ENCODE data around the gene PHOSPHO2.

The PHOSPHO2 gene

GRCh38 chr2:169667583-169667982 is 26.7 kb upstream of the PHOSPHO2 start:
- Histone ChIP-seq H3K27ac (ENCODE audit: low read length) (no peak overlapping the region), H3K4me3 (ENCODE audit: low read length) (no peak overlapping the region), H3K4me1 (ENCODE audit: low read length) (no peaks in the 10 kb centered on the region), H3K27me3 (ENCODE audit: low read depth, low read length) (no peaks in the 10 kb centered on the region), H2AFZ (ENCODE audit: low read depth, low read length) (no peak overlapping the region), H4K20me1 (ENCODE audit: insufficient read depth, low read length) (no peaks in the 10 kb centered on the region), H3K9me3 (ENCODE audit: insufficient read depth, low read length) (no peaks in the 10 kb centered on the region), H3K79me2 (ENCODE audit: low read length) (no peaks in the 10 kb centered on the region), H3K36me3 (replicated peaks; ENCODE audit: low read depth, low read length) (no peaks in the 10 kb centered on the region), H3K4me2 (ENCODE audit: low read length) (no peak overlapping the region), H3K9ac (ENCODE audit: low read length) (no peak overlapping the region)
- TF ChIP-seq EZH2phosphoT487 (IDR thresholded peaks at IDR 0.05; ENCODE audit: low read depth), result no peak
- TF ChIP-seq CTCF (IDR thresholded peaks at IDR 0.05; ENCODE audit: low read depth, low read length), result no peak

GRCh38 chr2:169670215-169670651 is 24.0 kb upstream of the PHOSPHO2 start:
- no peak overlapping the region for H3K4me3 ChIP-seq (ENCODE audit: low read length)
- no peaks in the 10 kb centered on the region for H3K9me3 ChIP-seq (ENCODE audit: insufficient read depth, low read length)
- no peaks in the 10 kb centered on the region for H4K20me1 ChIP-seq (ENCODE audit: insufficient read depth, low read length)
- H3K4me2 ChIP-seq (ENCODE audit: low read length), result no peak overlapping the region
- no peaks in the 10 kb centered on the region for H3K36me3 ChIP-seq (replicated peaks; ENCODE audit: low read depth, low read length)
- no peaks in the 10 kb centered on the region for H3K27me3 ChIP-seq (ENCODE audit: low read depth, low read length)
- H3K27ac ChIP-seq (ENCODE audit: low read length), result no peak overlapping the region
- no peak overlapping the region for H2AFZ ChIP-seq (ENCODE audit: low read depth, low read length)
- H3K4me1 ChIP-seq (ENCODE audit: low read length), result no peaks in the 10 kb centered on the region
- H3K79me2 ChIP-seq (ENCODE audit: low read length), result no peaks in the 10 kb centered on the region
- no peak overlapping the region for H3K9ac ChIP-seq (ENCODE audit: low read length)
- TF ChIP-seq EZH2phosphoT487 (IDR thresholded peaks at IDR 0.05; ENCODE audit: low read depth) (no peak), CTCF (IDR thresholded peaks at IDR 0.05; ENCODE audit: low read depth, low read length) (no peak)

DNA sequence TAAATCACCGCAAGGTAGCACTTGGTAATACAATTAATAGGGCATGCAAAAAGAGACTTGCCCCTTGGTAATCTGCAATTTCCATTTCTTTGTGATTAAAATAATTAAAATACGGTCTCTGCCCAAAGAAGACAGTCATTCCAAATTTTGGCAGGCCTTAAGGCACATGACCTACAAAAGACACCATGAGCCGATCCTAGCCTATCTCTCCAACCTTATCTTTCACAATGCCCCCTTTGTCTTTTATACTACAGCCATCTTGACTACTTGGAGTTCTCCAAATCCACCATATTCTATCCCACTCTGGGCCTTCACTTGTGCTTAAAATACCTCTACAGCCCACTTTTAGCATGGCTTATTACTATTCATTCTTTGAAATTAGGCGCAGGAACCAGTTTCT is 23.3 kb upstream of the PHOSPHO2 start:
- H3K27ac ChIP-seq (ENCODE audit: low read length), result no peak overlapping the region
- H3K9ac ChIP-seq (ENCODE audit: low read length), result no peak overlapping the region
- no peaks in the 10 kb centered on the region for H3K9me3 ChIP-seq (ENCODE audit: insufficient read depth, low read length)
- H2AFZ ChIP-seq (ENCODE audit: low read depth, low read length), result no peak overlapping the region
- no peak overlapping the region for H3K4me3 ChIP-seq (ENCODE audit: low read length)
- H3K27me3 ChIP-seq (ENCODE audit: low read depth, low read length), result no peaks in the 10 kb centered on the region
- no peaks in the 10 kb centered on the region for H3K79me2 ChIP-seq (ENCODE audit: low read length)
- H3K4me1 ChIP-seq (ENCODE audit: low read length), result no peaks in the 10 kb centered on the region
- H3K36me3 ChIP-seq (replicated peaks; ENCODE audit: low read depth, low read length), result no peaks in the 10 kb centered on the region
- H3K4me2 ChIP-seq (ENCODE audit: low read length), result no peak overlapping the region
- no peaks in the 10 kb centered on the region for H4K20me1 ChIP-seq (ENCODE audit: insufficient read depth, low read length)
- no peak for TF ChIP-seq CTCF (IDR thresholded peaks at IDR 0.05; ENCODE audit: low read depth, low read length)
- TF ChIP-seq EZH2phosphoT487 (IDR thresholded peaks at IDR 0.05; ENCODE audit: low read depth), result no peak

- Histone ChIP-seq H2AFZ (ENCODE audit: low read depth, low read length) (no peak overlapping the region), H3K9me3 (ENCODE audit: insufficient read depth, low read length) (no peaks in the 10 kb centered on the region), H3K27ac (ENCODE audit: low read length) (no peak overlapping the region), H3K9ac (ENCODE audit: low read length) (no peak overlapping the region), H3K4me2 (ENCODE audit: low read length) (no peak overlapping the region), H4K20me1 (ENCODE audit: insufficient read depth, low read length) (no peaks in the 10 kb centered on the region), H3K4me3 (ENCODE audit: low read length) (no peak overlapping the region), H3K79me2 (ENCODE audit: low read length) (no peaks in the 10 kb centered on the region), H3K36me3 (replicated peaks; ENCODE audit: low read depth, low read length) (no peaks in the 10 kb centered on the region), H3K4me1 (ENCODE audit: low read length) (no peaks in the 10 kb centered on the region), H3K27me3 (ENCODE audit: low read depth, low read length) (no peaks in the 10 kb centered on the region)
- TF ChIP-seq EZH2phosphoT487 (IDR thresholded peaks at IDR 0.05; ENCODE audit: low read depth), result no peak
- no peak for TF ChIP-seq CTCF (IDR thresholded peaks at IDR 0.05; ENCODE audit: low read depth, low read length)
Measured at GRCh38 chr2:169672406-169672805, 21.9 kb upstream of the PHOSPHO2 start.

Measured in OCI-LY3 (cell line).